ENCODE results near the gene FKBP10. TPM values are rescaled to one million over a fixed set of nuclear protein-coding genes. Genes with fewer than 3 reads are reported as not detected.

FKBP10 gene
- polyA plus RNA-seq, 2 of the 4 experiments (the other 2 are of a cell fraction), result 109 to 119 TPM

DNA sequence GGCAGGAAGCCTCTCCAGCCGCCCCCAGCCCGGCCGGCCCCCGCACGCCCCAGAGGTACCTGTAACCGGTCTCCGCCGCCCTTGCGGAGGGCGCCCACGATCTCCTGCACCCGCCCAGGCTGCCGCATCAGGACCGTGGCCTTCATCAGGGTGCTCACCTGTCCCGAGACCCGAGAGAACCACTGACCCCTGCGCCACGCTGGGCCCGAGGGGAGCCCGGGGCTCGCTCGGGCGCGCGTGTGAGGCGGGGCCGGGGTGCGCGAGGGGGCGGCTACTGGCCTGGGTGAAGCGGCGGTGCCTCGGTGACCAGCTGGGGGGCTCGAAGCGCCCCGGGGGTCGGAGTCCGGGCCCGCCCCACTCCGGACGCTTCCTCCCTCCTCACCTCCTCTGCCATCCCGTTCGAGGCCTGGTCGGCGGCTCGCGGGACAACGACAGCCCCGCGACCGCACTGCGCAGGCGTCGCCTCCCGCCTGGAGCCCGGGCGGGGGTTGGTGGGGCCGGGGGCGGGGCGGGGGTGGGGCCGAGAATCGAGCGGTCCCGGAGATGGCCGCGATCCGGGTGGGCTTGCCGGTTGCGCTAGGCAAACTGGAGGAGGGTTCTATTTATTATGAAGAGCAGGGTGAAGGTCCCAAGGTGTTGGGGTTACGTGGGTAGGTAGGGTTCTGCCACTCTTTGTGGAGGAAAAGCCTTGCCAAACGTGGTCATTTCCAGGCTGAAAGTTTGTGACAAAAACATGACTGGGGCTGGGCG is 23.2 kb downstream of the FKBP10 start, which contains the start of gene NT5C3B:
TSS of gene NT5C3B (minus strand) at position 433 of the 750 bp plus-strand sequence. CDS start at position 394, 39 bp downstream.
- ATAC-seq (peak; percentile 94), FAIRE-seq (no peak), DNase-seq (ENCODE audit: low read depth in 1 of 2, low spot score in 1 of 2) (peak; percentile 60 to 93)
- WGBS (ENCODE audit: missing lambda C conversion rate), result 4% methylated on average over 10 of the region's 72 CpGs
- Histone ChIP-seq H3K9me3 (no peaks in the 10 kb centered on the region), H3K4me2 (peak within 1 kb of the TSS; percentile 81), H3K4me1 (peaks cover 13% of the 10 kb centered on the region), H3K4me3 (peak within 1 kb of the TSS; percentile 74), H3K27ac (peak within 1 kb of the TSS; percentile 87 to 97)
- ChIA-PET CTCF (interaction anchor here (1.4 to 2.9 kb wide), 6 partner anchors 12 to 127 kb away, joined by 4 to 11 read pairs (median 6); partner anchors contain the start of genes FKBP10 and P3H4), POLR2A (interaction anchor here (1.3 kb wide), 1 partner anchor 24 kb away, joined by 3 read pairs; the partner anchor contains the start of gene P3H4)
- no peak for TF ChIP-seq RAD21 (conservative IDR thresholded peaks at IDR 0.05 in 1 of 2, IDR thresholded peaks at IDR 0.05 in 1 of 2)
- peak; percentile 77 for TF ChIP-seq PHF8 (IDR thresholded peaks at IDR 0.05; ENCODE audit: borderline replicate concordance, low read depth)
- no peak for TF ChIP-seq ZC3H11A (IDR thresholded peaks at IDR 0.05)
- TF ChIP-seq RNF2 (IDR thresholded peaks at IDR 0.05; ENCODE audit: borderline replicate concordance, low read depth), result peak; percentile 77; the same call in 1 of the 2 replicates
- no peak for TF ChIP-seq JUNB (IDR thresholded peaks at IDR 0.05)
- TF ChIP-seq, protein P1, sequence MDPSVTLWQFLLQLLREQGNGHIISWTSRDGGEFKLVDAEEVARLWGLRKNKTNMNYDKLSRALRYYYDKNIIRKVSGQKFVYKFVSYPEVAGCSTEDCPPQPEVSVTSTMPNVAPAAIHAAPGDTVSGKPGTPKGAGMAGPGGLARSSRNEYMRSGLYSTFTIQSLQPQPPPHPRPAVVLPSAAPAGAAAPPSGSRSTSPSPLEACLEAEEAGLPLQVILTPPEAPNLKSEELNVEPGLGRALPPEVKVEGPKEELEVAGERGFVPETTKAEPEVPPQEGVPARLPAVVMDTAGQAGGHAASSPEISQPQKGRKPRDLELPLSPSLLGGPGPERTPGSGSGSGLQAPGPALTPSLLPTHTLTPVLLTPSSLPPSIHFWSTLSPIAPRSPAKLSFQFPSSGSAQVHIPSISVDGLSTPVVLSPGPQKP (IDR thresholded peaks at IDR 0.05; ENCODE audit: low read depth, low read length), result no peak
- TF ChIP-seq, protein P2, sequence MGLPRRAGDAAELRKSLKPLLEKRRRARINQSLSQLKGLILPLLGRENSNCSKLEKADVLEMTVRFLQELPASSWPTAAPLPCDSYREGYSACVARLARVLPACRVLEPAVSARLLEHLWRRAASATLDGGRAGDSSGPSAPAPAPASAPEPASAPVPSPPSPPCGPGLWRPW (IDR thresholded peaks at IDR 0.05), result no peak
- TF ChIP-seq CBX2 (IDR thresholded peaks at IDR 0.05; ENCODE audit: borderline replicate concordance, low read depth), result no peak
- 0 out of 2 replicates have a peak, but pooled peaks have one; percentile 26 for TF ChIP-seq HOXB13 (CRISPR knock-in tag; IDR thresholded peaks at IDR 0.05; ENCODE audit: low read depth)
- TF ChIP-seq, protein P3, sequence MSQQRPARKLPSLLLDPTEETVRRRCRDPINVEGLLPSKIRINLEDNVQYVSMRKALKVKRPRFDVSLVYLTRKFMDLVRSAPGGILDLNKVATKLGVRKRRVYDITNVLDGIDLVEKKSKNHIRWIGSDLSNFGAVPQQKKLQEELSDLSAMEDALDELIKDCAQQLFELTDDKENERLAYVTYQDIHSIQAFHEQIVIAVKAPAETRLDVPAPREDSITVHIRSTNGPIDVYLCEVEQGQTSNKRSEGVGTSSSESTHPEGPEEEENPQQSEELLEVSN (IDR thresholded peaks at IDR 0.05; ENCODE audit: borderline replicate concordance, low read depth), result peak; percentile 51; the same call in 1 of the 2 replicates
- TF ChIP-seq SREBF2 (IDR thresholded peaks at IDR 0.05), result no peak
- TF ChIP-seq, protein P4, sequence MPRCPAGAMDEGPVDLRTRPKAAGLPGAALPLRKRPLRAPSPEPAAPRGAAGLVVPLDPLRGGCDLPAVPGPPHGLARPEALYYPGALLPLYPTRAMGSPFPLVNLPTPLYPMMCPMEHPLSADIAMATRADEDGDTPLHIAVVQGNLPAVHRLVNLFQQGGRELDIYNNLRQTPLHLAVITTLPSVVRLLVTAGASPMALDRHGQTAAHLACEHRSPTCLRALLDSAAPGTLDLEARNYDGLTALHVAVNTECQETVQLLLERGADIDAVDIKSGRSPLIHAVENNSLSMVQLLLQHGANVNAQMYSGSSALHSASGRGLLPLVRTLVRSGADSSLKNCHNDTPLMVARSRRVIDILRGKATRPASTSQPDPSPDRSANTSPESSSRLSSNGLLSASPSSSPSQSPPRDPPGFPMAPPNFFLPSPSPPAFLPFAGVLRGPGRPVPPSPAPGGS (IDR thresholded peaks at IDR 0.05), result peak; percentile 76; the same call in 2 of the 3 replicates
- peak; percentile 85 for TF ChIP-seq POLR2A (IDR thresholded peaks at IDR 0.05; ENCODE audit: low read length)
- no peak for TF ChIP-seq NR3C1 (IDR thresholded peaks at IDR 0.05)
- no peak for TF ChIP-seq FOSB (CRISPR knock-in tag; IDR thresholded peaks at IDR 0.05)
- no peak for TF ChIP-seq GATA3 (IDR thresholded peaks at IDR 0.05; ENCODE audit: borderline replicate concordance)
- TF ChIP-seq ZSCAN20 (CRISPR knock-in tag; IDR thresholded peaks at IDR 0.05), result no peak
- TF ChIP-seq, protein P5, sequence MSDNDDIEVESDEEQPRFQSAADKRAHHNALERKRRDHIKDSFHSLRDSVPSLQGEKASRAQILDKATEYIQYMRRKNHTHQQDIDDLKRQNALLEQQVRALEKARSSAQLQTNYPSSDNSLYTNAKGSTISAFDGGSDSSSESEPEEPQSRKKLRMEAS (IDR thresholded peaks at IDR 0.05), result peak; percentile 68; the same call in 1 of the 2 replicates
- no peak for TF ChIP-seq ZNF302 (CRISPR knock-in tag; IDR thresholded peaks at IDR 0.05)
- TF ChIP-seq MYC (IDR thresholded peaks at IDR 0.05; ENCODE audit: borderline replicate concordance, low read length), result no peak
- TF ChIP-seq POLR2AphosphoS2 (conservative IDR thresholded peaks at IDR 0.05; ENCODE audit: low read length), result no peak
- TF ChIP-seq JUN (IDR thresholded peaks at IDR 0.05), result peak in 1 of 2 experiments; percentile 78; a peak in 3 of 5 replicates

Measured in A549 (cell line).